ENCODE measurements around the gene SOX21.

Gene SOX21

DNA sequence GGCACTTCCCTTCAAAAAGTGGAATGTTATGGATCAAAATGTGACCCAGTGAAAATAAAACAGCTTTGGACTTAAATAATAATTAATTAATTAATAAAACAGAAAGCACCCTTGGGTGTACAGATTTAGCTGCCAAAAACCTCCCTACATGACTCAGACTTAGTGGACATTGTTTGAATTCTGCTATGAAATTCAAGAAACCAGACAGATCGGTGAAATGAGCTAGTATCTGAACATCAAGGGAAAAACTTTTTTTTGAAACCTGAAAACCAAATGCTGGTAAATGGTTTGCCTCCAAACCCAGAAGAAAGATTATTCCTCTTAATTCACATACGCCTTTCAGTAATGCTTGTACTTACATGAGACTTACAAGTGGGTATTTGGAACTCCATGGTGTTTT lies 33.5 kb downstream of the SOX21 start:
- no peak for DNase-seq (ENCODE audit: low read depth)

DNA sequence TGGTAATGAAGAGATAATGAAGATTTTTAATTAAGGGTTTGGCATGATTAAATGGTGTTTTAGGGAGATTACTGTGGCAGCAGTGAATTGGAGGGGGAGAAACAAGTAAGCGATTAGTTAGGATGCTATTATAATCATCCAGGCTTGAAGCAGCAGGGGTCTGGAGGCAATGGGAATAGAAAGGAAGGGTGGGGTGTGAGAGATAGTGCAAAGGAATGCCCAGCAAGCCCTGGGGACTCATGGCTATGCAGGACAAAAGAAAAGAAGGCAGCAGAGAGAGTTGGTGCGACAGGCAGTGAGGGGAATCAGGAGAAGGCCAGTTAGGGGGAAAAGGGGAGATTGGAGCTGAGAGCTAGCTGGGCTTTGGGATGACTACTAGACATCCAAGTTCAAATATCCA lies 34.5 kb downstream of the SOX21 start:
- DNase-seq (ENCODE audit: low read depth): no peak

DNA sequence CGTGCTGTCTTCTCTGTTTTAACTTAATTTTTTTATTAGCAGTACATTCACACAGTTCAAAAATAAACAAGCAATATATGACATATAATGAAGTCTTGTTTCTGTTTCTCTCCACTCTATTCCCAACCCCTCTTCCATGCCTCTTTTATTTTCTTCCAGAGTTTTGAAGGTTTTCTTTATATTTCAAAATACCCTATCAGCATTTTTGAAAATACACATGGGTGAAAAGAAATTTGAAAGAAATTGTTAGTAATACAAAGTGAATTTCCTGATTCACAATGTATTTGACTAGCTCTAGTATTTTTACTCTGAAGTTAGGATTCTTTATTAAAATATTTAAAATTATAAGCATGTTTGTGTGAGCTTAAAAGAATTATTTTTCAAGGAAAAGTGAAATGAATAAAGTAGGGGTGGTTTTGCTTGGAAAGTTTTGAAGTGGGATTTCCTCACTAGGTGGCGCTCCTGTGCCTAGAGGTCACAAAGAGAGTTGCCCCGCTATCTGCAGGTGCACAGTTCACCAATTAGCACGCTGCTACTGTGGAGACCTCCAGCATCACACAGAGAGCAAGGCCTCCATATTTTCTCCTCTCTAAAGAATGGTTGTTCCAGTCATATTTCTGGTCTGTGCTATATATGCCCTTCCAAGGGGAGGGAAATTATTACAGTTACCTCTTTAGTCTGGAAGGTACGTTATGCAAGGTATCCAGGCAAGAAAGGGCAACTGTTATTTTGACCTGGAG lies 37.6 kb downstream of the SOX21 start:
- peak; percentile 15 for DNase-seq (ENCODE audit: low read depth)

DNA sequence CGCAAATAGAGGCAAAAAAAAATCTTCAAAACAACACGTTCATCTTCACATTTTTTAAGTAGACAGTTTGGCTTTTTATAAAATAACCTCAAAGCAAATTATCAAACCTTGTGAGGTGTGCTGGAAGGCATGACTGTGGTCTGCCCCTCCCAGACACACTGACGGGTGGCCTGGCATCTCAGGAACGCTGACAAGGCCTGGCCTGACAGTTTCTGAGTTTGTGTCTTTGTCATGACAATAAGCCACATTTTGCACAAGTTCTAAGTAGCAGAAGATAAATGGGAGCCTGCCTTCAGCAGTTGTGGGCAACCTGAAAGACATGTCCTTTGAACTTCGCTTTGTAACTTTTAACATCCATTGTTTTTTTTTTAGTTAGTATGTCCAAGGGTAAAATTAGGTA lies 38.5 kb downstream of the SOX21 start:
- DNase-seq (ENCODE audit: low read depth): no peak

DNA sequence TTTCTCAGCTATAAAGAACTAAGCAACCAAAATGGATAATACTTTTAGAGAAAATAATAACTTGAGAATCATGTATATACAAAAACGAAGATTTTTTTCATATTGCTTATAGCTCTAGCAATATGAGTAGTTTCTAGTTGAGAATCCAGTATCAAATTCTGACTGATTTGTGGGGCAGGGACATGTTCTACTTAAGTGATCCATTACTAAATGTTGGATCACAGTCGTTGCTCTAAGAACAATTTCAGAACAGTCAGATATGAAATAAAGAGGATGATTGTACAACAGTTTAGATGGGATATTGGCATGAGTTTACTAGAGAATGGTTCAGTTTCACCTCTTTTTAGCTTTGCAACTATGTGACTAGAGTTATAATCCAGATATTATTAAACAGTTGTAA lies 39.9 kb downstream of the SOX21 start:
- no peak for DNase-seq (ENCODE audit: low read depth)

DNA sequence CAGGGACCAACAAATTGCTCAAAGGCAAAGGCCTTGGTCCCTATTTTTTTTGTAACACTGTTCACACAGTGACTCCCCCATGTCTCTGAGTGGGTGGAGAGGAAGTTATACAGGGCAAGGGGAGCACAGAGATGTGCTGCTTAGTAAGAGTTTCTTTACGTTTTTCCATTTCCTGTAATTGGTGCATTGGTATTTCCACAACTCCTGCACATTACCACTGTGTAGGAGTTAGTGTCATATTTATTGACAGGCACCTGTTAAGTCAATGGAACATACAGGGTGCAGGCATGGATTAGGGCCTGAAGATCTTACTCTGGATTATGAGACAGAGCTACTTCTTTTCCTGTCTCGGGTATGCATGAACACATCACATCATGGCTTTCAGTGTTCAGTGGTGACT lies 45.2 kb downstream of the SOX21 start:
- no peak for DNase-seq (ENCODE audit: low read depth)

DNA sequence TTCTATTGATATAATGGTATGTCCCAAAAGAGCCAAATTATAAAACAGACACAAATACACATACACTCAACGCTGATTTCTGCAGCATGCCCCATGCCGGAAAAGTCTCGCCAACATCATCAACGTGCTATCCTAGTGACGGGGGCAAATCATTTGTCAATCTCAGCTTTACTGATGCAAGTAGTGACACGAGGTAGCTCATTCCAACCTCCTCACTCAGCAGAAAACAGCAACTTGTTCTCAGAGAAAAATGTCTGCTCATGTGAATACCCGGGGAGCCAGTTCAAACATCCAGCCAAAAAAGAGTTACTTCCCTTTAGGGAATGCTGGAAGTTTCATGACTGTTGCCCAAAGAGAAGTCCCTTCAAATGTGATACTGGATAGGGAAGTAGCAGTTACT lies 46.3 kb downstream of the SOX21 start:
- no peak for DNase-seq (ENCODE audit: low read depth)

DNA sequence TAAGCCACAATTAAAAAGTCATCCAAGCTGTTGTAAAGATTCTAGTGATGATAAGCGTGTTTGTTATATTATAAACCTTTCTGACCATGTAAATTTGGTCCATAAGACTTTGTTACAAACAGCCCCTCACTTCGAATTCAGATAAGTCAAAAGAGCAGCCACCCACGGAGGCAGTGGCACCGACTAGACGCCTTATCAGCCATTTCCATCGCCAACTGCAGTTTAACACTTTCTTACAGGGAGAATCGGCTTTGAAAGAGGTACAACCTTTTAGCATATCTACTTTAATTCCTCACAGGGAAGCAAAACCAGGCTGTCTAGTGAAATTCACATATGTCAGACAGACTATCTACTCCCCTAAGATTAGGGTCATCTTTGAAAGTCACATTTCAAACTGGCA lies 47.5 kb downstream of the SOX21 start:
- DNase-seq (ENCODE audit: low read depth): no peak

DNA sequence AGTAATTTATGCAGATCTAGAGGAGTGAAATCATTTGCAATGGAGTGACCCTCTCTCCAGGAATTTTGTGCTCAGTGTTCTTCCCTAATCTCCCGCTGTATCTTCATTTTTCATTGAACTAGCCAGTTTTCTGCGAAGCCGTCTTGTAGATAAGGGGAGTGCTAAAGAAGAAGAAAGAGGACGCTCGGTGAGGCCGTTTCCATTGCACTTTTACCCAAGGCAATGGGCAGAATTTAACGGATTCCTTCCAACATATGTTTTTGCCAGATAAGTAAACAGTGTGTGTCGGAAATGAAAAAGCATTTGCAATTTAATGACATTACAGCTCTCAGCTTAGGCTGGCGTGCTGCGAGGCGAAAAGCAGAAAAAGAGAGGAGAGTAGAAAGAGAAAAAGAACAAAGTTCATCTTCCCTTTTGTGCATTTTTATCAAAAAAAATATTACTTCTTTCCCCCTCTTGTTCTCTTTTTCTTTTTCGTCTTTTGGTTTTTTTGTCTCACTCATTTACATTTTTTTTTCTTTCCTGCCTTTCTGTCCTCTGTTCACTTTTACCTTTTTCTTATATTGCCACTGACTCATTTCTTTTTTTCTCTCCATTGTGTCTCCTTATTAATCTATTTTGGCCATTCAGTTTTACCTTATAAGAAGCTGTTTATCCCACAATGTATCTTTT lies 49.9 kb downstream of the SOX21 start:
- no peak for DNase-seq (ENCODE audit: low read depth)

DNA sequence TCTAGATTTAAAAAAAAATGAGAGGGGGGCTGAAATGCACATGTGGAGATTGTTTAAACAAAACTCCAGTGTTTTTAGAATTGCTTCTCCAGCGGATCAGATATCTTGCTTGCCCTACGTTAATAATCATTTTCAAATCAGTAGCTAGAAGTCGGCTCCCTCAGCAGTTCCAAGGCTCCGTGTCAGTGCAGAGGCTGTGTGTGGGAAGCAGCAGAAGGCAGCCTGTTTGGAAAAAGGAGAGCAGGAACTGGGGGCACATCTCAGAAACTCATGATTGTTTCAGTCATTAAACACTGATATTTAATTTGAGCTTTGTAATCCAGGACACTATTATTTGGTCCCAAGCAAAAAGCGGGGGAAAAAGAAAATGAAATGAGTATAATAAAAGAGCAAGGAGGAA lies 50.9 kb downstream of the SOX21 start:
- DNase-seq (ENCODE audit: low read depth): no peak

DNA sequence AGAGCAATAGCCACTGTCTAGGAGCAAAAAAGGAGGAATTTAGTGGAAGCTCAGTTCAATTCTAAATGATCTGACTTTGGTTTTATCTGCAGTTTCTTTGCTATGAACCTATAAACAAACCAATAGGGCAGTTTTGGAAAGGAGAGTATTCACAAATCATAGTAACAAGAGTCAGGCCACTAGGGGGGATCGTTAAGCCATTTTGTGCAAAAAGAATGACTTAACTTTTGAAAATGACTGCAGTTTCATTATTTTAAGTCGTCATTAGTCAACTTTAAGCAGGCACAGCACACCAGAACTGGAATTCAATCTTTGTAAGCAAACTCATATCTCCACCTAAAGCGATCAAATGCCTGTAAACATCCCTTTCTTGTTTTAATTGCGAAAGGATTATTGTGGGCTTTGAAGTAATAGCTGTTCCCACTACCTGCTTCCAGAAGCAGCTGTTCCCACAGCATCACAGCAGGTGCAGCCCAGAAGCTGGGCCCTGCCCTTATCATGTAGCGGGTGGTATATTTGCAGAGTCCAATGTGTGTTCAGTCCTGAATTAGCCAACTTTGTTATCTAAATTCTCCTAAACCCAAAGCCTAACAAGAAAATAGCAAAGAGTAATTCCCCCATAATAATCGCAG lies 51.5 kb downstream of the SOX21 start:
- peak; percentile 6 for DNase-seq (ENCODE audit: low read depth)
